ENCODE data around the gene TUBB2A. TPM values are rescaled to one million over a fixed set of nuclear protein-coding genes. Genes with fewer than 3 reads are reported as not detected.

The TUBB2A gene
- total and polyA plus RNA-seq, 2 of the 8 experiments (the other 6 are each of a cell fraction or from before 2014, with no cell fraction given): 315 to 330 TPM

DNA sequence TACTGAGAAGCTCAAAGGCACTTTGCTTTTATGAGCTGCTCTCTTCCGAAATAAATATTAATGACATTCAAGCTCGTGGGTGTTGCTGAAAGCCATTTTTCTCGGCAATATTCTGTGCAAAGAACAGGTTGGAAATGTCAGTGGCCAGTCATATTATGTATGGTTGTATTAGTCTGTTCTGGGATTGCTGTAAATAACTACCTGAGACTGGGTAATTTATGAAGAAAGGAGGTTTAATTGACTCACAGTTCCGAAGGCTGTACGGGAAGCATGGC, 38.0 kb upstream of the TUBB2A start:
- no peak overlapping the region for H4K8ac ChIP-seq (ENCODE audit: extremely low read depth, insufficient read depth, low read length)
- H3K9me3 ChIP-seq (ENCODE audit: insufficient read depth in 2 of 2, low read depth in 1 of 2, low read length in 1 of 2): 0 out of 4 replicates have a peak, but pooled peaks cover 0 to 4% of the 10 kb centered on the region in 2 experiments
- no peaks in the 10 kb centered on the region for H3K27me3 ChIP-seq (replicated peaks in 1 of 4; ENCODE audit: control insufficient read depth in 3 of 4, extremely low read depth in 1 of 4, insufficient read depth in 3 of 4, low read length in 3 of 4)
- no peaks in the 10 kb centered on the region for H3K79me2 ChIP-seq (ENCODE audit: control insufficient read depth in 1 of 2, insufficient read depth in 2 of 2, low read length in 2 of 2)
- no peak for TF ChIP-seq SAP30 (IDR thresholded peaks at IDR 0.05; ENCODE audit: insufficient read depth, insufficient replicate concordance, low read length)
- H2BK5ac ChIP-seq (ENCODE audit: low read depth, low read length): peak overlapping the region; percentile 85; the same call in 1 of the 2 replicates
- 0 out of 2 replicates have a peak overlapping the region, but pooled peaks have one; percentile 86 for H2AFZ ChIP-seq (ENCODE audit: low read length)
- H3K14ac ChIP-seq (ENCODE audit: insufficient read length): no peak overlapping the region
- no peak overlapping the region for H4K5ac ChIP-seq (ENCODE audit: insufficient read length, low read depth, low read length)
- no peak overlapping the region for H3K9ac ChIP-seq (replicated peaks in 1 of 4; ENCODE audit: extremely low read depth in 1 of 4, low read depth in 3 of 4, low read length in 3 of 4)
- H4K91ac ChIP-seq (replicated peaks; ENCODE audit: insufficient read length, low read length): no peak overlapping the region
- H3K79me1 ChIP-seq (ENCODE audit: low read depth, low read length): no peaks in the 10 kb centered on the region; the same call in 1 of the 2 replicates
- DNase-seq (ENCODE audit: low read depth in 1 of 2, low spot score in 2 of 2) (no peak), FAIRE-seq (no peak)
- no peaks in the 10 kb centered on the region for H3K36me3 ChIP-seq (ENCODE audit: control insufficient read depth in 2 of 4, insufficient read depth in 4 of 4, low read length in 3 of 4)
- peak overlapping the region; percentile 55; the same call in 1 of the 2 replicates for H2BK20ac ChIP-seq (ENCODE audit: low read length)
- H2BK12ac ChIP-seq (ENCODE audit: low read depth, low read length): 0 out of 2 replicates have a peak overlapping the region, but pooled peaks have one; percentile 56
- H3K18ac ChIP-seq (ENCODE audit: extremely low read depth, low read length): peak overlapping the region; percentile 93
- 73% methylated on average over 5 of the region's 5 CpGs; no CpG with 5 or more reads in 1 of the 2 experiments for whole genome bisulfite sequencing, 2 experiments (ENCODE audit: extremely low coverage in 1 of 2, insufficient coverage in 1 of 2, insufficient read length in 1 of 2, insufficient replicate concordance in 2 of 2, low coverage in 1 of 2, low lambda C conversion rate in 2 of 2, missing lambda C conversion rate in 1 of 2)
- ChIA-PET POLR2A (ENCODE audit: partially characterized antibody) (interaction anchor here (0.8 to 4.0 kb wide), 12 partner anchors 8 to 71 kb away, joined by 3 to 32 read pairs (median 4); partner anchors contain the start of genes TUBB2A and TUBB2B), CTCF (ENCODE audit: partially characterized antibody) (interaction anchor here (1.1 to 4.5 kb wide), 14 partner anchors 9 to 67 kb away, joined by 3 to 25 read pairs (median 6); partner anchors contain the start of gene TUBB2A)
- H3K4me1 ChIP-seq (replicated peaks in 1 of 4; ENCODE audit: control insufficient read depth in 3 of 4, insufficient read depth in 4 of 4, low read length in 3 of 4): peaks cover 15 to 24% (median 20%) of the 10 kb centered on the region in 4 experiments
- H3K27ac ChIP-seq (ENCODE audit: low read depth, low read length): 0 out of 2 replicates have a peak overlapping the region, but pooled peaks have one; percentile 68
- peak overlapping the region; percentile 71; the same call in 1 of the 2 replicates for H2AK5ac ChIP-seq (ENCODE audit: low read depth, low read length)
- no peak overlapping the region for H3K56ac ChIP-seq (replicated peaks; ENCODE audit: insufficient read length, low read depth, low read length)
- no peak overlapping the region for H3K4ac ChIP-seq (replicated peaks; ENCODE audit: insufficient read length, low read depth, low read length)
- H3K23ac ChIP-seq (ENCODE audit: insufficient read length): no peak overlapping the region
- no peak overlapping the region for H2BK120ac ChIP-seq (replicated peaks; ENCODE audit: low read depth, low read length)
- H3K4me3 ChIP-seq (ENCODE audit: extremely low read depth in 1 of 4, insufficient read depth in 2 of 4, low read depth in 3 of 4, low read length in 4 of 4): peak overlapping the region in 1 of 4 experiments; percentile 28; a peak in 1 of 8 replicates
- H4K20me1 ChIP-seq (replicated peaks in 1 of 2; ENCODE audit: control insufficient read depth in 1 of 2, insufficient read depth in 2 of 2, low read length in 2 of 2): no peaks in the 10 kb centered on the region
- H3K23me2 ChIP-seq (ENCODE audit: low read depth, low read length): no peaks in the 10 kb centered on the region
- H2BK15ac ChIP-seq (ENCODE audit: low read length): peak overlapping the region; percentile 19; the same call in 1 of the 2 replicates
- H3K4me2 ChIP-seq (ENCODE audit: insufficient read depth in 1 of 2, low read depth in 2 of 2, low read length in 2 of 2): peak overlapping the region; percentile 43 to 67
